K562 (cell line): ENCODE results near the gene LAT. TPM values are rescaled to one million over a fixed set of nuclear protein-coding genes. Genes with fewer than 3 reads are reported as not detected.

Source experiments
- ATAC-seq: fragments of 200-7000 bp; cut with Tn5 transposase; 3 replicates; pipeline ENCODE4 v1.9.1; 2020; ENCODE audit warnings: moderate library complexity
- BruUV-seq: library from RNA; stranded (reverse); fragments of 400-500 nt; replicated peaks from 2 replicates; lab custom pipeline; 2021; lab: Mats Ljungman, UMichigan
- CTCF ChIA-PET: fragments of 300-600 bp; formaldehyde crosslinking; extraction: SDS; loops from one replicate; lab custom pipeline; 2021; ENCODE audit warnings: low intra/inter-chr PET ratio; lab: Yijun Ruan, JAX
- POLR2A ChIA-PET: fragments of 300-600, 350-650 bp; sonication (Branson Sonifier 250); formaldehyde crosslinking; extraction: SDS; loops from one replicate; lab custom pipeline; 2021; ENCODE audit warnings: antibody characterized with exemption, inconsistent platforms; lab: Yijun Ruan, JAX
- DNase-seq, 4 experiments: peaks; one replicate each; pipeline versions ENCODE4 v3.0.0 to v3.0.0-alpha.2; 2011 to 2018; ENCODE audit warnings: low spot score in 3 of 4, mixed read lengths in 3 of 4; ENCODE audit errors: extremely low read depth in 1 of 4
- FAIRE-seq: peaks from 2 replicates; lab custom pipeline; 2011; peaks lifted over from hg19 to GRCh38; lab: Jason Lieb, UNC
- H2AFZ ChIP-seq: 2 replicates; pipeline ENCODE4 v1.6.0; 2011; ENCODE audit warnings: low read depth, low read length, control low read depth, inconsistent platforms
- H3K27ac ChIP-seq: fragments of 200-600 bp; 3 replicates; pipeline ENCODE4 v1.8.0; 2011; ENCODE audit warnings: low read depth, mild to moderate bottlenecking, control low read depth, inconsistent platforms, low read length, moderate library complexity, mixed read lengths; ENCODE audit errors: extremely low read depth
- H3K27me3 ChIP-seq, 2 experiments: fragments of 300-600 bp in 1 of 2; 2 replicates in 1 of 2; 3 replicates in 1 of 2; pipeline versions ENCODE4 v1.6.0 to v1.8.0; 2011; ENCODE audit warnings: inconsistent platforms in 2 of 2, low read length in 2 of 2, mild to moderate bottlenecking in 1 of 2, mixed read lengths in 1 of 2, moderate library complexity in 1 of 2; ENCODE audit not compliant: control insufficient read depth in 2 of 2, insufficient read depth in 2 of 2
- H3K36me3 ChIP-seq: fragments of 300-600 bp; 3 replicates; pipeline ENCODE4 v1.8.0; 2011; ENCODE audit warnings: mild to moderate bottlenecking, low read length, inconsistent platforms; ENCODE audit not compliant: control insufficient read depth, insufficient read depth
- H3K4me1 ChIP-seq, 2 experiments: fragments of 200-600 bp in 1 of 2; replicated peaks in 1 of 2; 2 replicates in 1 of 2; 3 replicates in 1 of 2; pipeline versions ENCODE4 v1.5.1 to v1.8.0; 2011; ENCODE audit warnings: inconsistent platforms in 2 of 2, low read length in 2 of 2, mild to moderate bottlenecking in 1 of 2, mixed read lengths in 1 of 2, moderate library complexity in 1 of 2; ENCODE audit not compliant: control insufficient read depth in 2 of 2, insufficient read depth in 2 of 2
- H3K4me2 ChIP-seq: 2 replicates; pipeline ENCODE4 v1.6.1; 2011; ENCODE audit warnings: low read length, control low read depth, inconsistent platforms, mixed read lengths; ENCODE audit not compliant: insufficient read depth
- H3K4me3 ChIP-seq: fragments of 200-600 bp; sonication (generic), shearing (Covaris generic); 2 replicates; pipeline ENCODE4 v1.5.1; 2016; ENCODE audit warnings: control low read depth, inconsistent platforms
- H3K79me2 ChIP-seq: fragments of 200-600 bp; 3 replicates; pipeline ENCODE4 v1.8.0; 2011; ENCODE audit warnings: low read length, inconsistent platforms; ENCODE audit not compliant: control insufficient read depth, insufficient read depth
- H3K9ac ChIP-seq, 2 experiments: 2 replicates each; pipeline versions ENCODE4 v1.6.0 to v1.6.1; 2011; ENCODE audit warnings: low read depth in 2 of 2, low read length in 2 of 2, control low read depth in 1 of 2, inconsistent platforms in 1 of 2, mild to moderate bottlenecking in 1 of 2, mixed read lengths in 1 of 2; ENCODE audit not compliant: insufficient read depth in 1 of 2
- H3K9me1 ChIP-seq: one replicate; pipeline ENCODE4 v1.6.0; 2011; ENCODE audit warnings: inconsistent platforms, mild to moderate bottlenecking, low read length, moderate library complexity; ENCODE audit not compliant: control insufficient read depth, insufficient read depth
- H3K9me3 ChIP-seq: replicated peaks from 2 replicates; pipeline ENCODE4 v1.5.1; 2011; ENCODE audit warnings: low read depth, low read length, inconsistent platforms; ENCODE audit not compliant: control insufficient read depth, insufficient read depth
- H4K20me1 ChIP-seq: replicated peaks from 2 replicates; pipeline ENCODE4 v1.6.1; 2011; ENCODE audit warnings: low read length, inconsistent platforms, mixed read lengths; ENCODE audit not compliant: control insufficient read depth, insufficient read depth
- EP300 ChIP-seq: IDR thresholded peaks from 2 replicates; pipeline ENCODE4 v1.6.1; 2012; ENCODE audit warnings: low read length, improper control_type of control experiment
- HDAC2 ChIP-seq: fragments of 450-650 bp; IDR thresholded peaks from 2 replicates; pipeline ENCODE4 v1.6.1; 2016; ENCODE audit warnings: mild to moderate bottlenecking
- MNT ChIP-seq, 2 experiments: fragments of 450-650 bp; conservative IDR thresholded peaks; 2 replicates each; pipeline ENCODE4 v1.6.1; 2017; ENCODE audit warnings: mild to moderate bottlenecking in 2 of 2, moderate library complexity in 2 of 2
- PHB ChIP-seq: fragments of 250-450 bp; sonication (Bioruptor Pico); IDR thresholded peaks from 2 replicates; pipeline ENCODE4 v1.5.0; 2021
- XRCC5 ChIP-seq: fragments of 200-400 bp; formaldehyde crosslinking; IDR thresholded peaks from 2 replicates; pipeline ENCODE4 v1.6.1; 2017; ENCODE audit warnings: low read depth, mild to moderate bottlenecking, low read length
- ZNF165 ChIP-seq: fragments of 250-450 bp; sonication (Bioruptor Pico); IDR thresholded peaks from 2 replicates; pipeline ENCODE4 v1.4.0; 2020; ENCODE audit warnings: borderline replicate concordance
- ZNF717 ChIP-seq: fragments of 250-450 bp; sonication (Bioruptor Pico); IDR thresholded peaks from 2 replicates; pipeline ENCODE4 v1.5.0; 2021
- WGBS: fragments of 100-300 bp; shearing (Covaris generic); methylation state at CpG from one replicate; pipeline ENCODE4 v1.1.6; 2016; ENCODE audit warnings: low coverage, mixed read lengths; ENCODE audit not compliant: insufficient coverage; ENCODE audit errors: missing lambda C conversion rate; 5-methylcytosine and 5-hydroxymethylcytosine counted together
- in situ Hi-C: fragments of 300-500 bp; cut with MboI; formaldehyde crosslinking; loops from 4 replicates; pipeline ENCODE4 v1.15.0; 2018; ENCODE audit warnings: inconsistent platforms, mixed read lengths
- intact Hi-C: fragments of 100-400 bp; cut with micrococcal nuclease; formaldehyde crosslinking; loops from 2 replicates; pipeline ENCODE4 v1.14.2; 2022
- polyA plus RNA-seq, 8 experiments: library from polyadenylated mRNA; depleted of rRNA in 4 of 8; stranded (reverse) in 5 of 8; unstranded in 3 of 8; fragments of >200 nt; fragmentation: Nextera tagmentation in 2 of 8; fragmentation: Illumina TruSeq in 1 of 8; extraction: Ambion mirVana in 2 of 8; extraction: Trizol in 1 of 8; gene quantifications; 2 replicates each; pipeline versions ENCODE4 v1.2.1 to v1.2.3, GENCODE V29; 2011 to 2014; ENCODE audit warnings: inconsistent platforms in 1 of 8, missing spikeins in 1 of 8
- total RNA-seq, 7 experiments: library from RNA; depleted of rRNA in 6 of 7; stranded (reverse); fragments of >200 nt in 6 of 7; fragmentation: Illumina TruSeq in 2 of 7; extraction: Trizol in 2 of 7; gene quantifications; 2 replicates each; pipeline versions ENCODE4 v1.2.1 to v1.2.3, GENCODE V29; 2011 to 2021; ENCODE audit warnings: low replicate concordance in 1 of 7
- TF ChIP-seq, protein P1 (sequence below): sonication (generic); formaldehyde crosslinking; IDR thresholded peaks from 2 replicates; pipeline ENCODE4 v1.8.1; 2023; ENCODE audit warnings: missing genetic modification reagents, mild to moderate bottlenecking, borderline replicate concordance

The LAT gene
- total and polyA plus RNA-seq, 9 of the 15 experiments (the other 6 are each of a cell fraction or from before 2014, with no cell fraction given), result 0.40 to 4.2 (median 1.3) TPM

- Histone ChIP-seq H3K4me2 (no peak overlapping the region), H4K20me1 (no peaks in the 10 kb centered on the region), H3K9me3 (no peaks in the 10 kb centered on the region), H3K79me2 (no peaks in the 10 kb centered on the region), H3K4me1 (peaks cover 0 to 41% of the 10 kb centered on the region in 2 experiments; a peak in 3 of 5 replicates), H3K9ac (peak overlapping the region in 1 of 2 experiments; percentile 45; a peak in 1 of 4 replicates), H3K4me3 (no peak overlapping the region), H2AFZ (no peak overlapping the region), H3K27ac (no peak overlapping the region), H3K36me3 (peaks cover 8% of the 10 kb centered on the region; the same call in 1 of the 3 replicates), H3K9me1 (no peaks in the 10 kb centered on the region), H3K27me3 (no peaks in the 10 kb centered on the region)
- WGBS, result 82% methylated on average over 14 of the region's 14 CpGs
- no peak for FAIRE-seq
- in situ Hi-C loops (loop anchor here (10.0 to 25.0 kb wide), 2 partner anchors 95 to 1223 kb away; no protein-coding TSS in a partner anchor), intact Hi-C loops (no loop called here)
- ChIA-PET POLR2A (no interaction called here), CTCF (no interaction called here)
- DNase-seq, result no peak
- TF ChIP-seq EP300 (no peak), PHB (CRISPR knock-in tag) (no peak), ZNF717 (CRISPR knock-in tag) (no peak), XRCC5 (no peak), MNT (conservative IDR thresholded peaks at IDR 0.05) (no peak), HDAC2 (no peak), ZNF165 (CRISPR knock-in tag) (no peak)
- TF ChIP-seq, protein P1, sequence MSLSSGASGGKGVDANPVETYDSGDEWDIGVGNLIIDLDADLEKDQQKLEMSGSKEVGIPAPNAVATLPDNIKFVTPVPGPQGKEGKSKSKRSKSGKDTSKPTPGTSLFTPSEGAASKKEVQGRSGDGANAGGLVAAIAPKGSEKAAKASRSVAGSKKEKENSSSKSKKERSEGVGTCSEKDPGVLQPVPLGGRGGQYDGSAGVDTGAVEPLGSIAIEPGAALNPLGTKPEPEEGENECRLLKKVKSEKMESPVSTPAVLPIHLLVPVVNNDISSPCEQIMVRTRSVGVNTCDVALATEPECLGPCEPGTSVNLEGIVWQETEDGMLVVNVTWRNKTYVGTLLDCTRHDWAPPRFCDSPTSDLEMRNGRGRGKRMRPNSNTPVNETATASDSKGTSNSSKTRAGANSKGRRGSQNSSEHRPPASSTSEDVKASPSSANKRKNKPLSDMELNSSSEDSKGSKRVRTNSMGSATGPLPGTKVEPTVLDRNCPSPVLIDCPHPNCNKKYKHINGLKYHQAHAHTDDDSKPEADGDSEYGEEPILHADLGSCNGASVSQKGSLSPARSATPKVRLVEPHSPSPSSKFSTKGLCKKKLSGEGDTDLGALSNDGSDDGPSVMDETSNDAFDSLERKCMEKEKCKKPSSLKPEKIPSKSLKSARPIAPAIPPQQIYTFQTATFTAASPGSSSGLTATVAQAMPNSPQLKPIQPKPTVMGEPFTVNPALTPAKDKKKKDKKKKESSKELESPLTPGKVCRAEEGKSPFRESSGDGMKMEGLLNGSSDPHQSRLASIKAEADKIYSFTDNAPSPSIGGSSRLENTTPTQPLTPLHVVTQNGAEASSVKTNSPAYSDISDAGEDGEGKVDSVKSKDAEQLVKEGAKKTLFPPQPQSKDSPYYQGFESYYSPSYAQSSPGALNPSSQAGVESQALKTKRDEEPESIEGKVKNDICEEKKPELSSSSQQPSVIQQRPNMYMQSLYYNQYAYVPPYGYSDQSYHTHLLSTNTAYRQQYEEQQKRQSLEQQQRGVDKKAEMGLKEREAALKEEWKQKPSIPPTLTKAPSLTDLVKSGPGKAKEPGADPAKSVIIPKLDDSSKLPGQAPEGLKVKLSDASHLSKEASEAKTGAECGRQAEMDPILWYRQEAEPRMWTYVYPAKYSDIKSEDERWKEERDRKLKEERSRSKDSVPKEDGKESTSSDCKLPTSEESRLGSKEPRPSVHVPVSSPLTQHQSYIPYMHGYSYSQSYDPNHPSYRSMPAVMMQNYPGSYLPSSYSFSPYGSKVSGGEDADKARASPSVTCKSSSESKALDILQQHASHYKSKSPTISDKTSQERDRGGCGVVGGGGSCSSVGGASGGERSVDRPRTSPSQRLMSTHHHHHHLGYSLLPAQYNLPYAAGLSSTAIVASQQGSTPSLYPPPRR (CRISPR knock-in tag), result no peak
- BruUV-seq, result no TSS peak
- ATAC-seq, result no peak
Measured at GRCh38 chr16:28989363-28989762, 4.5 kb downstream of the LAT start.
